Measurements from ENCODE around the gene LYSMD4.

Gene LYSMD4

DNA sequence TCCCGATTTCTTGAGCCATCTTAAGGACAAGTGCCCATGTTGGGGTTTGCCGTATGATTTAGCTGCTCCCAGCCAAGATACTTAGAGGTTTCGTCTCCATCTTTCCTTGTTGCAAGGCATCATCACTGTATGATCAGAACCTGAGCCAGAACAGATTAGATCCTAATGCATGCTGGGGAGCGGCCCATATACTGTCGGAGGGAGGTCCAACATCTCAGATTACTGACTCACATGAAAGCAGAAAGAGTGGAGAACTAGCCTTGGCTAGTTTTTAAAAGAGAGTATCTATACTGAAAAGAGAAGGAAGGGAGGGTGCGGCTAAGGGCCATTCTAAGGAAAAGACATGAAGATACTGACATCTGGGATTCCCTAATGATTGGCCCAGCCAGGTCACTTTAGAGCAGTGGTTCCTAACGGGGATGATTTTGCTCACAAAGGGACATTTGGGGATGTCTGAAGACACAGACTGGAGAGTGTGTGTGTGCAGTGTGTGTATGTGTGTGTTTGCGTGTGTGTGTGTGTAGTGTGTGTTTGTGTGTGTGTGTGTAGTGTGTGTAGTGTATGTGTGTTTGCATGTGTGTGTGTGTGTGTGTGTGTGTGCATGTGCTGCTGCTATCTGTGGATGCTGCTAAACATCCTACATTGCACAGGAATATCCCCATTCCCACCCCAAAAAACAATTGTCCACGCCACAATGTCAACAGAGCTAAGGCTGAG is 12.3 kb upstream of the LYSMD4 start:
- POLR2A ChIA-PET = no interaction called here
- TF ChIP-seq ZNF132 (tag by site-specific recombination; IDR thresholded peaks at IDR 0.05; ENCODE audit: borderline replicate concordance) (no peak), ZNF529 (tag by site-specific recombination; IDR thresholded peaks at IDR 0.05; ENCODE audit: insufficient replicate concordance) (no peak), ZNF221 (tag by site-specific recombination; IDR thresholded peaks at IDR 0.05; ENCODE audit: borderline replicate concordance) (no peak), ZNF624 (tag by site-specific recombination; IDR thresholded peaks at IDR 0.05) (no peak), ZBTB17 (tag by site-specific recombination; IDR thresholded peaks at IDR 0.05) (no peak), ZEB2 (tag by site-specific recombination; IDR thresholded peaks at IDR 0.05) (no peak), ZNF292 (tag by site-specific recombination; IDR thresholded peaks at IDR 0.05; ENCODE audit: borderline replicate concordance, low read depth) (no peak)
- TF ChIP-seq, protein P1, sequence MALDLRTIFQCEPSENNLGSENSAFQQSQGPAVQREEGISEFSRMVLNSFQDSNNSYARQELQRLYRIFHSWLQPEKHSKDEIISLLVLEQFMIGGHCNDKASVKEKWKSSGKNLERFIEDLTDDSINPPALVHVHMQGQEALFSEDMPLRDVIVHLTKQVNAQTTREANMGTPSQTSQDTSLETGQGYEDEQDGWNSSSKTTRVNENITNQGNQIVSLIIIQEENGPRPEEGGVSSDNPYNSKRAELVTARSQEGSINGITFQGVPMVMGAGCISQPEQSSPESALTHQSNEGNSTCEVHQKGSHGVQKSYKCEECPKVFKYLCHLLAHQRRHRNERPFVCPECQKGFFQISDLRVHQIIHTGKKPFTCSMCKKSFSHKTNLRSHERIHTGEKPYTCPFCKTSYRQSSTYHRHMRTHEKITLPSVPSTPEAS (tag by site-specific recombination; IDR thresholded peaks at IDR 0.05) = peak; percentile 94
- Histone ChIP-seq H3K36me3 (ENCODE audit: control insufficient read depth in 2 of 2, insufficient read depth in 1 of 2, low read length in 2 of 2) (no peaks in the 10 kb centered on the region), H3K27ac (ENCODE audit: extremely low read depth, low read depth, low read length) (no peak overlapping the region), H3K4me1 (ENCODE audit: control insufficient read depth, insufficient read depth, low read length) (no peaks in the 10 kb centered on the region), H3K9me3 (ENCODE audit: control insufficient read depth, insufficient read depth, low read depth, low read length) (no peaks in the 10 kb centered on the region), H3K4me3 (ENCODE audit: low read depth, low read length) (no peak overlapping the region)
- CTCF ChIA-PET = interaction anchor here (0.7 kb wide), 1 partner anchor 10 kb away, joined by 4 read pairs; no protein-coding TSS in a partner anchor

DNA sequence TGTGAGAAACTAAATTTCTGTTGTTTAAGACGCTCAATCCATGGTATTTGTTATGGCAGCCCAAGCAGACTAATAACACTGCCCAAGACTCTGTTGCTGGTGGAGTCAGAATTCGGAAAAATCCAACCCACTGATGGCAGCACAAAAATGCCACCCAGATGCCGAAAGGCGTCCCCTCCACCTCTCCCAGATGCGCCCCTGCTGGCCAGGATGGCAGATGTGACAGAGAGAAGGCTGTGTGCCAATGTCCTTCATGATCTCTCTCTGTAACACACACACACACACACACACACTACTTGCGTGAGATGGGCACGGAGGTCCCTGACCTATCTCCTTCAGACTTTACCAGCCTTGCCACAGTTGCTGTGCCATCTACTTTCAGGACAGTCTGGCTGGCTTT is 10.9 kb upstream of the LYSMD4 start:
- H3K4me1 ChIP-seq (ENCODE audit: control insufficient read depth, insufficient read depth, low read length) = no peaks in the 10 kb centered on the region
- no peaks in the 10 kb centered on the region for H3K9me3 ChIP-seq (ENCODE audit: control insufficient read depth, insufficient read depth, low read depth, low read length)
- H3K4me3 ChIP-seq (ENCODE audit: low read depth, low read length) = no peak overlapping the region
- ChIA-PET CTCF (no interaction called here), POLR2A (no interaction called here)
- TF ChIP-seq ZNF148 (tag by site-specific recombination; IDR thresholded peaks at IDR 0.05; ENCODE audit: borderline replicate concordance) (no peak), ZNF623 (tag by site-specific recombination; IDR thresholded peaks at IDR 0.05) (no peak), ZNF324 (tag by site-specific recombination; IDR thresholded peaks at IDR 0.05) (no peak), SALL2 (tag by site-specific recombination; IDR thresholded peaks at IDR 0.05; ENCODE audit: borderline replicate concordance) (no peak), ZNF747 (tag by site-specific recombination; IDR thresholded peaks at IDR 0.05) (no peak), PBX3 (CRISPR knock-in tag; IDR thresholded peaks at IDR 0.05) (no peak), ZNF571 (tag by site-specific recombination; IDR thresholded peaks at IDR 0.05) (no peak), ZNF621 (tag by site-specific recombination; IDR thresholded peaks at IDR 0.05) (no peak), ZNF501 (tag by site-specific recombination; IDR thresholded peaks at IDR 0.05) (no peak), HOXD13 (CRISPR knock-in tag; IDR thresholded peaks at IDR 0.05; ENCODE audit: borderline replicate concordance) (no peak), ZBTB21 (tag by site-specific recombination; IDR thresholded peaks at IDR 0.05) (no peak), ZNF664 (tag by site-specific recombination; IDR thresholded peaks at IDR 0.05) (no peak), BCL11A (tag by site-specific recombination; IDR thresholded peaks at IDR 0.05; ENCODE audit: low read depth) (no peak), ZNF184 (tag by site-specific recombination; IDR thresholded peaks at IDR 0.05) (no peak), ZNF155 (tag by site-specific recombination; IDR thresholded peaks at IDR 0.05) (no peak), ZNF157 (tag by site-specific recombination; IDR thresholded peaks at IDR 0.05) (no peak), ZNF239 (tag by site-specific recombination; IDR thresholded peaks at IDR 0.05) (no peak), ZNF121 (tag by site-specific recombination; IDR thresholded peaks at IDR 0.05) (no peak), ZNF114 (tag by site-specific recombination; IDR thresholded peaks at IDR 0.05) (no peak), YY1 (tag by site-specific recombination; IDR thresholded peaks at IDR 0.05) (no peak)
- no peak overlapping the region for H3K27ac ChIP-seq (ENCODE audit: extremely low read depth, low read depth, low read length)
- H3K36me3 ChIP-seq (ENCODE audit: control insufficient read depth in 2 of 2, insufficient read depth in 1 of 2, low read length in 2 of 2) = no peaks in the 10 kb centered on the region

Data from HEK293 (cell line).